ENCODE data around the gene GNLY.

The GNLY gene

DNA sequence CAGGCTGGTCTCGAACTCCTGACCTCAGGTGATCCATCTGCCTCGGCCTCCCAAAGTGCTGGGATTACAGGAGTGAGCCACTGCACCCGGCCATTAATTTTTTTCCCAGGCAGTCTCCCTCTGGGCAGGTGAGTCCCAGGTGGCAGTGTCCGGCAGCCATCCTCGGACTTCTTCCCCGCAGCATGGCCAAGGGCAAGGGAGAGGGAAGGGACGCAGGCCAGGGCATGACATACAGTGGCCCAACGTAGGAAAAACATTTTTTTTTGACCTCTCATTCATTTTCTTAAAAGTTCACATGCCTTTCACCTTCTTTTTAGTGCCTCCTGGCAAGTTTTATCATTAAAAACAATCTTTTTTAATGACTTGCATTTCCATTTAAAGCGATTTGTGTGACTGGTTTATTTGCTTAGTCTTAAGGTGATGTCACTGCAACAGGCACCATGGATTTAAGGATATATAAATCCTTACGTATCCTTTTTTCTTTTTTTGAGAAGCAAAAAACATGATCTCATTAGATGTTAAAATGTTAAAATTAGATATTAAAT lies 36.6 kb downstream of the GNLY start:
- DNase-seq, result no peak

DNA sequence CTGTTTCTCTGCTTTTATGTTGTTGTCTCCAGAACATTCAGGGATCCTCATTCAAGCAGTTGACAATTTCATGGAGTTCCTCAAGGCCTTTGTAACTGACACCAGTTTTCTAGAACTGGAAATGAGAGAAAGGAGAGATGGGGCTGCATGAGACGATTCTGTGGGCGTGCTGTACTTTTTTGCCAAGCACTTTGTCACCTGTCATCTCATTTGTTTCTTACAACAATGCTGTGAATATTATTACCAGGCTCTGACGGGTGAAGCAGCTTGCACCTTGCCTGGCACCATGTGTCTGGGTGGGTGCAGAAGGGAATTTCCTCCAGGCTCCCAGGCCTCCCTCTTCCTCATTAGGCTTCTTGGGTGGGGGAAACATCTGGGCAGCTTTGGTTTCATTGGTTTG lies 37.4 kb downstream of the GNLY start:
- no peak for DNase-seq

DNA sequence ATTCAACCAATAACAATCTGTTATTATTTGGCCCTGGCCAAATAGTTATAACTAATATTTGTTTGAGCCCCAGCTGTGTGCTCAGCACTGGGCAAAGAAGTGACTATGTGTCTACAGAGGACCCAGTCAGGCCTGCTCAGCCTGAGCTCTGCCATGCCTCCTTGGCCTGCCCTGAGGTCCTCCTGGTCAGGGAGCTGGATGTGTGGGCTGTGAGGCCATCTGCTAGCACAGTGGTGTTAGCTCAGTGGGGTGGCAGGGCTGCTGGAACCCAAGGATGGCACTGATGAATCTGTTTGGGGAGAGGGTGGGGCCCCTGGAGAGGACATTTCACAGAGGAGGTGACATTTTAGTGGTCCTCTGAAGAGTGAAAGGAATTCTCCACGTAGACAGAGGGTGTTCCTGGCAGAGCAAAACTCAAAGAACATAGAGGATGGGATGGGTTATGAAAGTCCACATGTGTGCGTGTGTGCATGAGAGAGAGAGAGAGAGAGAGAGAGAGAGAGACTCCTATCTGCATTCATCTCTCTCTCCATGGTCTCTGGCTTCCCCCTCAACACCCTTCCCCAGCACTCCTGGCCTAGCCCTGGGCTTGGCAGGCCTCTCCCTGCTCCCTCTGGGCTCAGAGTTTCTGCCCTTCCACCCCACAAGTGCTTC lies 38.4 kb downstream of the GNLY start:
- DNase-seq, result no peak

DNA sequence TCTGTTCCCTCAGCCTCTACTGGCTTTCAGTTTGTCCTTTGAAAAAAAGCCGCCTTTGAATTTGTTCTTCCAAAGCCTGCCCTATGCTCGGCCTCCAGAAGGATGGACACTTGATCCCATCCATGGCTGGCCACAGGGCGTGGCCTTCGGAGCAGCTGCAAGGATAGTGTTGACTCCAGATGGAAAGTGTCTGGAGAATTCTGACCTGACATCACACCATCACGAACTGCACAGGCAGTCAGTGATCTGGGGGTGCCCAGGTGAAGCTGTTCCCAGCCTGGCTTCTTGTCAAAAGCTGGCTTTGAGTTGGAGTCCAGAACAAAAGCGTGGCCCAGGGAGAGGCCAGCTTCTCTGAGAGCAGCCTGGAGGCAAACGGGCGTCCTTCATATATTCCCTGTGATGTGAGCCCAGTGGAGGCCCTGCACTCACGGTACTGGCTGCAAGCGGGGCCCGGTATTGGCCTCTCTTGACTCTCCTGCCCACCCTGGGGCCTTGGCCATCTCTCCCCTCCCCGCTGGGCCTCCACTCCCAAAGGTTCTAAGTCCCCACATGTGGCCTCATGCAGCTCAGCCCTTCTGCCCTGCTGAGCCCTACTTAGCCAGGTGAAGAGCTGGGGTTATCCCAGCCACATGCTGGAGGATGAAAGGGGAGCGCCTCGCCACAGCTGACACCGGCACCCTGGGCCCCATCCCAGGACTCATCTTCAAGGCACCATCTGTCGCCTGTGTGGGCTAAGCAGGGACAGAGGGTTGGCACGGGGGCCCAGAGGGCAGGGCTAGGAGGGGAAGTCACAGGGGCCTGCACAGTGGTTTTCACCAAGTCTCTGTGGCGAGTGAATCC lies 39.2 kb downstream of the GNLY start:
- DNase-seq, result no peak

DNA sequence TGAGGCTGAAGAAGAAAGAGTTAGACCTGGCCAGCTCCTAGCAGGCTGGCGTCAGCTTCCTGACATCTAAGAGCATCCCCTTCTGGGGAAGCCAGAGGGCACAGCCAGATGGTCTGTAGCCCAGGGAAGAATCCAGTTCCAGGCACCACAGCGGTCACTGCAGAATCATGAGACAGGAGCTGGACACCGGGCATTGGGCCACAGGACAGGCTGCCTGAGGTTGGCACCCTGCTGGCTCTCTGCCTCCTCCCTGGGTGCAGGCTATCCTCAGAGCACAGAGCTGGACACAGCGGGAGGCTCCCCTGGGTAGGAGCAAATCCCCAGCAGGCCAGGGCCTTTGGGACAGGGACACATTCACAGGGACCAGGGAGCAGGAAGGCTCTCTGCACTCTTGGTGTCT lies 39.9 kb downstream of the GNLY start:
- no peak for DNase-seq

DNA sequence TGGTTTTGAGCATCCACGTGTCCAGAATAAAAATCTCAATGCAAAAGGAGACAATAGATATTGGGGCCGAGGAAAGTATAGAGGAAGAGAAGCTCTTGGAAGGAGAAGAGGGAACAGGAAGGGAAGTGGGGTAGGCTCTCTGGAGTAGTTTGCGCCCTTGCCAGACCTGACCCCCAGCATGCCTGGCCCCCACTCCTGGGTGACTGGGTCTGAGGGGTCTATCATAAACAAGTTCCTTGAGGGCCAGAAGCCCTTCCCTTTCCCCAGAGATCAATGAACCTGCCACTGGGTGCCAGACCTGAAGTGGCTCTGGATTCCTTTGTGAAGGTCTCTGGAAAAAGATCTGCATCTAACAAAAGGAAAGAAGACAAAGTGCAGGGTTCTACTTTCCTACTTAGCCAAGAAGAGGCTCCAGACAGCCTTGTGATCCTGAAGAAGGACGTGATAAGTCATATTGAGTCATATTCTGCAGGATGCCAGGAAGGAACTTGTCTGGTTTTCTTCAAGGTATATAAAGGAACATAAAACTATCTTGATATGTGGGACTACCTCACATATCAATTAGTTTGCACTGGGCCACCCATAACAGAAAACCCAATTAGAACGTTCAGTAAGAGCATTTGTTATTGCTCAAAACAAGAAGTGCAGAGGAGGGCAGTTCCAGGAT lies 40.9 kb downstream of the GNLY start:
- no peak for DNase-seq

DNA sequence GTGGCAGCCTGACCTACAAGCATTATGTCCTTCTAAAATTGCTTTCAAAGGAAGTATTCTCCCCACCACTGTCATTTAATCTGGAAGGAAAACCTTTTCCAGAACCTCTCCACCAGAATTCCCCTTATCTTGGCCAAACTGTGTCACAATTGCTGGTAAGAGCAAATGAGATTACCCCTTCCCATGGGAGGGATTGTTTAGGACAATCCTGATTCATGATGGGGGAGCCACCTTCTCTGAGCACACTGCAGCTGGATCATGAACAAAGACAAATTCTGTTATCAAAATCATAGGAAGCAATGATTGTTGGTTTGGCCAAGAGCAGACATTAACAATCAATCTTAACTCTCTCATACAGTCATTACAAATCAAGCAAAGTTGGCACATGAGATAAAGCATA lies 41.5 kb downstream of the GNLY start:
- no peak for DNase-seq

DNA sequence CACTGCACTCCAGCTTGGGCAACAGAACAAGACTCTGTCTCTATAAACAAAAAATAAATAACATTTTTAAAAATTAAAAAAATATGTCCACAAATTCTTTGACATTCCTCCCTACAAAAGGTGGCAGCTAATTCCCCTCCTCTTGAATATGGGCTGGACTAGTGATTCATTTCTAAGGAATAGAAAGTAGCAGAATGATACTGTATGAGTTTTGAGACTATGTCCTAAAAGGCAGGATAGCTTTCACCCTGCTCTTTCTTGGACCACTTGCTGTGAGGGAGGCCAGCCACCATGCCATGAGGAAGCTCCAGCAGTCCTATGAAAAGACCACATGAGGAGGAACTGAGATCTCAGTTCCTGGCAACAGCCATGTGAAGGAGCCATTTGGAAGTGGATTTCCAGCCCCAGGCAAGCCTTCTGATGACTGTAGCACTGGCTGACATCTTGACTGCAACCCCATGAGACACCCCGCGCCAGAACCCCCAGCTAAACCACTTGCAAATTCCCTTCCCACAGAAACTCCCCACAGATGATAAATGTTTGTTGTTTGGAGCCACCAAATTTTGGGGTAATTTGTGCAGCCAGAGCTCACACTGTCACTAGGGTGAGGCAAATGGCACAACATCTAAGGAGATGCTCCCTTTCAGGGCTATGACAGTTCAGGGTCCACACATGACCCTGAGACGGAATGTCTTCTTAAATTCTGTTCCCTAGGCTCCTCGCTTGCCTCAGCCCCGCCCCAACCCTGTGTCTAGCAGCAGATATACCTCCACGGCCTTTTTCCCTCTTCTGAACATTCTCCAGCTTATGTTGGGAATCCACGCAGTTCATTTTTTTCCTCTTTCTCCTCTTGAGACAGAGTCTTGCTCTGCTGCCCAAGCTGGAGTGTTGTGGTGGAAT lies 42.5 kb downstream of the GNLY start:
- no peak for DNase-seq

DNA sequence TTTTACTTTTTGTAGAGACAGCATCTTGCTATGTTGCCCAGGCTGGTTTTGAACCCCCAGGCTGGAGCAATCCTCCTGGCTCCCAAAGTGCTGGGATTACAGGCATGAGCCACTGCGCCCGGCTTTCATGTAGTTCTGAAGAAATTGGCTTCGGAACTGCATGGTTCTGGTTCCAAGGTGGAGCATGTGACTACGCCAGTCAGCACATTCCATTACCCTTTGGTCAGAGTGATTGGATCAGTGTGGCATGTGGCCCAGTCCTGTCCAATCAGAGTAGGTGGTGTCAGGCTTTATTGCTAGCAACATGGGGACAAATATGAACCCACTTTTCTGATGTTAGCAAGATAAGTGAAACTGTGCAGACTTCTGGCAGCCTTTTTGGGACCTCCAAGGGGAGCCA lies 43.3 kb downstream of the GNLY start:
- peak; percentile 66 for DNase-seq

DNA sequence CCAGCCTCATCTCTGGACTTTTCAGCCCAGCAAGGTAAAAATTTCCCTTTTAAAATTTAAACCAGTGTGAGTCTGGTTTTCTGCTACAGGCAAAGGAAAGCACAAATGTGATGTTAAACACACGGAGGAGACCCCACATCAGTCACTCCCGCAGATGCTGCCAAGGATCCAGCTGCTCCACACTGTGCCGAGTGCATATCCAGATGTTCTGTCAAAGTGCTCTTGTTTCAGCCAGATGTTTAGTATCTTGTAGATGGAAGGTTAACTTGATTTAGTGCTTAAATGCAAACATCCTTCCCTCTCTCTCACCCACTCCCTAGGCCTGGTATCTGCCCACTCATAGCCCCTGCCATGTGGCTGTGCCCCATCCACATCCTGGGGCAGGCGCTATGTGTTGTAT lies 43.8 kb downstream of the GNLY start:
- no peak for DNase-seq

DNA sequence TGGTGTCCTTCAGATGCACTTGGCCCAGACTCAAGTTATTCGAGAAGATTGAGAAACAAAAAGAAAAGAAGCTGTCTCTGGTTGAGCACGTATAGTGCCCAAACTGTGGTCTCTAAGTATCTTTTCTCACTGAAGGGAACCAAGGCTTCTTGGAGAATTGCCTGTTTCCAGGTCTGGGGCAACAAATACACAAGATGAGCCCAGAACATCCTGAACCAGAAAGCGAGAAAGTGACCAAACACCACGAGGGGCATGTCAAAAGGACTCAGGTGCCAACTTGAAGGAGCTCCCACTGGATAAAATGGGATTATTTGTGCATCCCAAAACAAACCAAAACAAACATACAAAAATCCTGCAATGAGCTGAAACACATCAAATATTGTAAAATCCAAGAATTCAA lies 46.0 kb downstream of the GNLY start:
- no peak for DNase-seq

DNA sequence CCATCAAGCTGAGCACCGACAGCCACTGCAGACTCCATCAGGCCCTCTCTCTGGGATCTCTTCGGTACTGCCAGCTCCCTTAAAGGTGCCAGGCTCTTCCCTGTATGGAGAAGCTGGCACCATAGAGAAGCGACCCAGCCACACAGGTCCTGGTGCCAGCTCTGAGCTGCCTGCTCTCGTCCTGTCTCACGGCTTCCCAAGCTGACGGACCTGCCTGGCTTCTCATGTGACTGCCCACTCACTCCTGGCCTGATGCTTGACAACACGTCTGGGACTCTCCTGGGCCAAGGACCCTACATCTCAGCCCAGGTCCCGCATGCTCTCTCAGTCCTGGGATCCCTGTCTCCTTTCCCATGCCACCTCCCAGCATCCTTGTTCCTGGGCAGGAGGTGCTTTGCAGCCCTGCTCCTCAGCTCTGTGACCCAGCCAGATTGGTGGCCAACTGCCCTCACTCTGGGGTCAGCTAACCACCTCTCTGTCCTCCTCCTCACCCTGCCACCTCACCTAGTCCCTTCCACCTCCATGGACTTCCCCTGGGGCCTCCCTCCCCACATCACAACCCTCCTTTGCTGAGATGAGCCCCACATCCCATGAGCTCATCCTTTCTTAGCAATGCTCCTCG lies 47.2 kb downstream of the GNLY start:
- DNase-seq, result no peak

DNA sequence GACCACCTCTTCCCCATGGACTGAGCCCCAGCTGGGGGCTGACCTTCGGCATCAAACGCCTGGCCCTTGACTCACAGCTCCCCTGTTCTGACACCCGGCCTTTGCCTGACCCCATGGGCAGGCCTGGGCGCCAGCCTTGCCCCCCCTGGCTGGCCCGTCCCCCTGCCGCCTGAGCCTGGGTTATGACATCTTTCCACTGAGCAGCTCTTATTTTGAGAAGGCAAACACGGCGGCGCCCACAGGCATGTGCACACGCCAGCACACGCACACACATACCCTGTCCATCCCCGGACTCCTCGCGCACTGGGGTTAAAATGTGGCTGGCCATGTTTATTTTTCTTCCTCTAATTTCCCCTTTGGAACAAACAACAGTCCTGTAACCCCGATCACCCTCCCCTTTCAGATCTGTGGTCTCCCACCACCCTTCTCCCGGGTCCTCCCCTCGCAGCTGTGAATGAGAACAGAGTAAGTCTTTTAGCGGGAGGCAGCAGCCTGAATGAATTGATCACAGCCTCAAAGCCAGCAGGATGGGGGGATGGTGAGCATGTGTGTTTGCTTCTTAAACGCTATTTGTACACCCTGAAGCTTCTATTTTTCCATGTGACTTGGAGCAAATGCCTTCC lies 47.8 kb downstream of the GNLY start:
- no peak for DNase-seq

DNA sequence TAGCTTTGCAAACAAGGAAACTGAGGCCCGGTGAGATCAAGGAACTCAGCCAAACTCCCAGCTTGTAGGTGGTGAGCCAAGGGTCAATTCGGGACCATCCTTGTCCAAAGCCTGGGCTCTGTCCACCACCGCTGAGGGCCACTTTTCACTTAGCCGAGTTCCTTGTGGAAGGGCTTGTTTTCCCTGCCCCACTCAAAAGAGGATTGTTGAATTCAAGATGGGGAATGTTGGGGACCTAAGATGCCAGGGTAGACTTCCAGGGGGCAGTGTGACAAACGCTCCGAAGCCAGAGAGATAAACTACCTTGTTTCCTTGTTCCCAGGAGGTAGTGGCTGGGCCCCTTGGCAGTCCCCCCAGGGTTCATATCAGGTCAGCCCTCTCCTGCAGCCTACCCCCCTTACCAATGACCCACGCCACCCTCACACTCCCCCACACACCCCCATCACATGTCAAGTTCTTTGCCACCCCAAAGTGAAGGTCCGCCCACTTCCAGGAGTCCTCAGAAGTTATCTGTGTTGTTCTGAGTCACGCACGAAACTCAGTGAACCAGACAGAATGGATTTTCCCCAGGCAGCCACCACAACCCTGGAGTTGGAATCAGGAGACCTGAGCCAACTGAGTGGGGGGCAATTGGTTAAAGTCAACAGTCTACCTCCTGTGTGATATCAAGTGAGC lies 49.3 kb downstream of the GNLY start:
- peak; percentile 77 for DNase-seq

DNA sequence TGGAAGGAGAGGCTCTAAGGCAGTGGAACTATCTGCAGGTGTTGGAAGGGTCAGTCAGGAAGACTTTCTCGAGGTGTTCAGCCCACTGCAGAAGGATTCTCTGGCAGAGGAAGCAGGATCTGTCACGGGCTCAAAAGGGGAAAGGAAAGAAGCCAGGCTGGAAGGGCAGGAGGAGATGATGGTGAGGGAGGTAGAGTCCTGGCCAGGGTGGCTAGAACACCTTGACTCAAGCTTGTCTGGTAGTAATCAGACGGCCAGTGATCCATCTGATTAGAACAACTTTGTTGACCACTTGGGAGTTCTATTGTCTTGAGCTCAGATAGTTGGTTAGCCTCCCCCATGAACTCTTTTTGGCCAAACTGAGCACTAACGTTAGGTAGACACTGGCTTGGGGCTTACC lies 49.9 kb downstream of the GNLY start:
- DNase-seq, result no peak

DNA sequence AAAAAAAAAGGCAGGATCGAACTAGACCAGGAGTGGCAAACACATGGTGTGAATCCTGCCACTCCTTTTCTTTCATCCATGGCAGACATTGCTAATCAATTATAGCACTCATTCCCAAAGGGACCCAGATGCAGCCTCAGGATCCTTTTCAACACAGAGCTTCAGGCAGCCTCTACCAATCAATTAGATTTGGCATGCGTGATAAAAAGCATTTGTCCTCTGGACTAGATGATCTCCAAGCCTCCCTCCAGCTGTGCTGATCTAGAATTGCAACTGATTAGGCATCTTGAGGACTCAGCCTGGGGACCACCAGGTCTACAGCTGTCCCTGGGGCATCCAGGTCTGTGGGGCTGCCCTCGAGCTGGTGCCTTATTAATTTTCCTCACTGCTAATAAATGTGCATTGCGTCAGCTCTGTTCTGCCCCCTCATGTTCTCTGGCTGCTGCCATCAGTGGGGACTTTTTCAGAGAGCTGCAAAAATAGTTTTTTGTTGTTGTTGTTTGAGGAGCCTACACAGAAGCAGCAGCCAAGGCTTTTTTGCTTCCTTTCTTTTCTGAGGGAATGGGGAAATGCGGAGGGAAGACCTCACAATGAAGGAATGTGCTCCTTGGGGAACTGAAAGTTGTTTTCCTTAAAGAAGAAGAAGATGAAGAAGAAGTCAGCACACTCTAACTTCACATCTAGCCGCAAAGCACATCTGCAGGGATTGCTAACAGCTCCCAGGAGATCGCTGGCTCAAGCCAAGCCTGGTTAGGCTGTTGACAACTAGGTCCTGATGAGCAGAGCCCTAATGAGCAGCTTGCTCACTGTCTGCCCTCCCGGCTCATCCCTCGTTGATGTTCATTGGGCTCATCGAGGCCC lies 50.8 kb downstream of the GNLY start:
- DNase-seq, result no peak

DNA sequence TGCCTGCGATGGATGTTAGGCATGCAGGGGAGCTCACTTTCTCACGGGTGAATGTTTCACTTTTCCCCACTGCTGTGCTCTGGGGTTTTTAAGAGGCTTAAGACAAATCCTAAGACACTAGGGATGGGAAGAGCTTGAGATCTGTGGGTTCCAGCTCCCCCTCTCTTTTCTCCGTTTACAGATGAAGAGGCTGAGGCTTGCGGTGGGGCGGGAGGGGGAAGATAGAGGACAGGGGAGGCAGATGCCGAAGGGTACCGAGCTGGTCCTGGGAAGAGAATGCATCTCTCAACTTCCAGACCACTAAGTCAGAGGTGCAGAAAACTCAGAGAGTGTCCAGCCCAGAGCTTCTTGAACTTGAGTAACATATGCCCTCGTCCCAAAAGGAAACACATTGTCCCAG lies 51.5 kb downstream of the GNLY start:
- no peak for DNase-seq

DNA sequence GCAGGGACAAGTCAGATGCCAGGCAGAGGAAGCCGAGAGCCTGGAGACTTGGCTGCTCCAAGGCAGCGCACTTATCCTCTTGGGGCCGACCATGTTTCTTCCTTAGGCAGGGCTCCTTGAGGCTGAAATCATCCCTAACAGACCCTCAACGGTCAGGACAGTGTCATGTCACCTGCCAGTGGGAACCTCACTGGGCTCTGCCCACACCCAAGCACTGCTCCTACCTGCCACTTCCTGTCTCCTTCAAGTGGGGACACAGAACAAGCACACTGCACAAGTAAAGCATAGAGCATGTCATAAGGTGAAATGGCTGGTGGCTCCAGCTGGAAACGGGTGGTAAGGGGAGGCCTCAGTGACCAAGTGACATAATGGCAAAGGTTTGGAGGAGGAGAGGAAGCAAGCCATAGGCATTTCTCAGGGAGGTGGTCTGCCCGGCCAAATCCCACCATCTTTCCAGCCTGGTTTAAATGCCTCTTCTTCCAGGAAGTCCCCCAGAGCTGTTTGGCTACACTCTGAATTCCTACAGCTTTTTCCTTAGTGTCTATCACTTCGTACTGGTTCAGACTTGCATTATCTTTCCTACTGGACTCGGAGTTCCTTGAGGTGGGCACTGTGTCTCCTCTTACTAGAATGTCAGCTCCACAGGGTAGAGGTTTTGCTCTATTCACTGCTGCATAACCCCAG lies 52.3 kb downstream of the GNLY start:
- DNase-seq, result no peak

DNA sequence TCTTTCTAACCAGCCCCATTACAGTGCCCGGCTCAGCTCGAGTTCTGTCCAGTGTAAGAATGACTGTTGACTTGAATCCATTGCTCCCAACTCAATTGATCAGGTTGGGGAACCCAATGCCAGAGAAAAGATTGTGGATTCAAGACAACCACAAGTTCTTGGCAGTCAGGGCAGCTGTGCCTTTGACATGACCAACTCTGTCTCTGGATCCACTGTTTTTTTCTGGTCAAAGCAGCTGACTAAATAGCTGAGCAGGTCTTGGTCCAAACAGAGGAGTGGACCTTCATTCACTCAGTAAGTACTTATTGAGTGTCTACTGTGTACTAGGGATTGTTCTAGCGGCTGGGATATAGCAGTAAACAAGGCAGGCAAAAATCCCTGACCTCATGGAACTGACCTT lies 53.3 kb downstream of the GNLY start:
- no peak for DNase-seq
